Endothelial cell of umbilical vein (primary cell): ENCODE data around the gene IFNL3.

Source experiments
- CTCF ChIP-seq, 2 donors: IDR thresholded peaks; 1 replicate in 1 of 2; 2 replicates in 1 of 2; pipeline ENCODE4 v1.5.1; 2011; ENCODE audit warnings: low read length in 2 of 2, mild to moderate bottlenecking in 2 of 2, moderate library complexity in 2 of 2, control low read depth in 1 of 2, inconsistent platforms in 1 of 2, low read depth in 1 of 2; ENCODE audit not compliant: insufficient read depth in 1 of 2; ENCODE audit errors: extremely low read depth in 1 of 2
- EZH2 ChIP-seq: IDR thresholded peaks from 2 replicates; pipeline ENCODE4 v1.6.1; 2012; ENCODE audit warnings: borderline replicate concordance, low read depth, mild to moderate bottlenecking, moderate library complexity, low read length, inconsistent platforms; ENCODE audit not compliant: severe bottlenecking
- POLR2A ChIP-seq: IDR thresholded peaks from 2 replicates; pipeline ENCODE4 v1.6.1; 2012; ENCODE audit warnings: low read depth, mild to moderate bottlenecking, control low read depth, low read length
- POLR2AphosphoS5 ChIP-seq: IDR thresholded peaks from 2 replicates; pipeline ENCODE4 v1.6.1; 2012; ENCODE audit warnings: low read depth, mild to moderate bottlenecking, control low read depth, low read length, moderate library complexity; ENCODE audit not compliant: insufficient read depth

GRCh38 chr19:39261704-39262103 is 16.9 kb upstream of the IFNL3 start:
- no peak for TF ChIP-seq POLR2A
- TF ChIP-seq CTCF (IDR thresholded peaks at IDR 0.05; ENCODE audit: extremely low read depth in 1 of 2, insufficient read depth in 1 of 2, low read depth in 1 of 2, low read length in 2 of 2) = no peak
- no peak for TF ChIP-seq POLR2AphosphoS5
- TF ChIP-seq EZH2 = no peak
